IPS DF 4.7 (cell line): Measurements from ENCODE around the gene SYNGR4.

ENCODE experiments used
- DNase-seq: peaks from one replicate; pipeline ENCODE4 v3.0.0-alpha.2; 2013; ENCODE audit warnings: low spot score; ENCODE audit errors: extremely low read depth

SYNGR4 gene

DNA sequence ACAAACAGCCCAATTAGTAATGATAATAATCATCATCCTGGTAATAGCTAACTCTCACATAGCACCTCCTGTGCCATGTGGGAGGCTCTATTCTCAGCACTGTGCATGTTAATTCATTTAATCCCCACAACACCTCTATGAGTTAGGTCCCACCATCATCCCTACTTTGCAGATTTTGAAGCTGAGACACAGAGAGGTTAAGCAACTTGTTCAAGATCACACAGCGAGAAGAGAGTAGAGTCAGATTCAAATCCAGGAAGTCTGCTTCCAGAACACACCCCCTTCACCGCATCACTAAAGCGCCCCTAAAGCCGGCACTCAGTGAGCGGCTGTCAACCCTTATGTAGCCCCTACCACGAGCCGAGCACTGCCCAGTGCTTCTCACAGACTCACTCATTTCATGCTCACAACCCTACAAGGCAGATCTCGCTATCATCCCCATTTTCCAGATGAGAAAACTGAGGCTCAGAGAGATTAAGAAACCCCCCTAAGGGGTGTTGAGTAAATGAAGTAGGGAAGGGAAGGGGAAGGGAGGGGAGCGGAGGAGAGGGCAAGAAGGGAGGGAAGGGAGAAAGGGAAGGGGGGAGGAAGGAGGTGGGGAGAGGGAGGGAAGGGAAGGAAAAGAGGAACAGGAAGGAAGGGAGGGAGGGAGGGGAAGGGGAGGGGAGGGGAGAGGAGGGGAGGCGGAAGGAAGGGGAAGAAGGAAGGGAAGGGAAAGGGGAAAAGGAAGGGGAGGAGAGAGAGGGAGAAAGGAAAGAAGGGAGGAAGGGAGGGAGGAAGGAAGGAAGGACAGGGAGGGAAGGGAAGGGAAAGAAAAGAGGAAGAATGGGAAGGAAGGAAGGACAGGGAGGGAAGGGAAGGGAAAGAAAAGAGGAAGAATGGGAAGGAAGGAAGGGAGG is 22.4 kb upstream of the SYNGR4 start:
- DNase-seq, result no peak

DNA sequence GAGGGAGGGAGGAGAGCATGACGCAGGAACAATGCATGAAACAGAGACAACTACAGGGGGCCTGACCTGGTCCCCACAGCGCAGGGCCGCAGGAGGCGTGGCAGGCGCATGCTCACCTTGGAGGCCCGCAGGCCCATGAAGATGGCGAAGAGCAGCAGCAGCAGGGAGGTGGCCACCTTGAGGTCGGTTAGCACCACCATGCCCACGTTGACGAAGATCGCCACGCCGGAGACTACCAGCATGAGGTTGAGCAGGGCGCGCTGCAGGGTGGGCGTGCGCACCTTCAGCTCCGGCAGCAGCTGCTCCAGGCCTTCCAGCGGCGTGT is 21.8 kb upstream of the SYNGR4 start:
- no peak for DNase-seq

DNA sequence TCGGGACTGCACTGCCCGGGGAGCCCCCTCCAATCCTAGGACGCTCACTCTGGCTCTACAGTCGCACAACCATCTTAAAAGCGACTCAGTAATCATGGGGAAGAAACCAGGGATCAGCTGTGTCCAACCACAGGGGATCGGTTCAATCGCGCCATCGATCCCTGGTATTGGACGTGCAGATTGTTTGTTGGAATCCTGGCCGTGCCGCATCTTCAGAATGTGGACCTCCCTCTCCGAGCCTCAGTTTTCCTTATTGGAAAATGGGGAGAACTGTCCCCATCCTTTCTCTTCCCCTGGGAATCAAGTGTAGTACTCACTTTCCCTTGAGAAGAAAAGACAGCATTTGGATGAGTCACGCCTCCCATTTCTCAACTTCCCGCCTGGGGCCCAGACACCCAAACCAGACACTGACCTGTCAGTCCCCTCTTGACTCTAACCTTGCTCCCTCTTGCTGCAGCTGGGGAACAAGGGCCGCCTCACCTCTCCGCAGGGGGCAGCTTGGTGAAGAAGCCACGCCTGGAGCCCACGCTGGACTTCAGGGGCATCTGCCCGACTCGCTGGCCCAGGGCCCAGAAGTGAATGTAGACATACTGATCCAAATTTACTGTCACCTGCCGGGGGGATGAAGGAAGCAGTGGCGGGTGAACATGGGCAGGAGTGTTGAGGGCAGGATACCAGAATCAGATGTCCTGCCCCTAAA is 21.2 kb upstream of the SYNGR4 start:
- no peak for DNase-seq

DNA sequence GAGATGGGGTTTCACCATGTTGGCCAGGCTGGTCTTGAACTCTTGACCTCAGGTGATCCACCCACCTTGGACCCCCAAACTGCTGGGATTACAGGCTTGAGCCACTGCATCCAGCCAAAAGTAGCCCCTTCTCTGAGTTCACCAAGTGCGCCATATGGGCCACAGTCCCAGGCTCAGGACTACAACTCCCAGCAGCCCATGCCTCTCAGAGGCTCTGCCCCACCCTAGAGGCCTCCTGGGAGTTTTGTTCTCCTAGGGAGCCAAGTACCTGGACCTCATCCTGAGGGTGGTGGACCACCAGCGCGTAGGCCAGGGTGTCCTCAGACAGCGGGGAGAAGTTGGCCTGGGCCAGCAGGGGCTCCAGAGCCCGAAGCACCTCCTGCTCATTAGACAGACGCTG is 19.3 kb upstream of the SYNGR4 start:
- no peak for DNase-seq

DNA sequence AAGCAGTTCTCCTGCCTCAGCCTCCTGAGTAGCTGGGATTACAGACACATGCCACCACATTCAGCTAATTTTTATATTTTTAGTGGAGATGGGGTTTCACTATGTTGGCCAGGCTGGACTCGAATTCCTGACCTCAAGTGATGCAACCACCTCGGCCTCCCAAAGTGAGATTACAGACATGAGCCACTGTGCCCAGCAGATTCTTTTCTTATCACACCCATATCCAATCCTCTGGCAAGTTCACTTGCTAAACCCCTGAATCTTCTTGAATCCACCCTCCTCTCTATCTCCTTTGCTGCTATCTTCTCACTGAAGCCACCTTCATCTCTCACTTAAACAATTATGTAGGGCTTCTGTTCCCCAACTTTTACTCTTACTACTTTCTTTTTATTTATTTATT is 18.0 kb upstream of the SYNGR4 start:
- DNase-seq, result no peak

DNA sequence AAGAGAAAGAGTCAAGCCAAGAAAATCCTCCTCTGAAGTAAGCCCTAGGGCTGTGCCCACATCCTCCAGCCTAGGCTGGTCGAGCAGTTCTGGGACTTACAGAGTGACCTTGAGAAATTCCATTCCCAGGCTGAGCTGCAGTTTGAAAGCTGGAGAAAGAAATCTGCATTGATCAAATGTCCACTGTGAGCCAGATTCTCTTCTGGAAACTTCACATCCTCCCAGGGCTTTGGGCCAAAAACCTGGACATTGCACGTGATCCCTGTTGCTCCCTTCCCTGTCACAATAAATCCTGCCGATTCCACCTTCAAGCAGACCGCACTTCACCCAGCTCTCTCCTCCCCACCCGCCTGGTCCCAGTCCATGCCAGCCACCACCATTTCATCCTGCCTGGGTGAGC is 16.1 kb upstream of the SYNGR4 start:
- DNase-seq, result no peak

DNA sequence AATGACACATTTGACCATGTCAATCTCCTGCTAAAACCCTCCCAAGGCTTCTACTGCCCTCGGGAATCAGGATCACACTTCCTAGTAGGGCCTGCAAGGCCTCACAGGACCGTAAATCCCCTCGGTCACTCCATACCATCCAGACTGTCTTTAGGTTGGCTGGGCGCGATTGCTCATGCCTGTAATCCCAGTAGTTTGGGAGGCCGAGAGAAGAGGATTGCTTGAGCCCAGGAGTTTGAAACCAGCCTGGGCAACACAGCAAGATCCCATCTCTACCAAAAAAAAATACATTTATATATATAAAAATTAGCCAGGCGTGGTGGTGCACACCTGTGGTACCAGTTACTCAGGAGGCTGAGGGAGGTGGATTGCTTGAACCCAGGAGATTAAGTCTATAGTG is 15.4 kb upstream of the SYNGR4 start:
- no peak for DNase-seq

DNA sequence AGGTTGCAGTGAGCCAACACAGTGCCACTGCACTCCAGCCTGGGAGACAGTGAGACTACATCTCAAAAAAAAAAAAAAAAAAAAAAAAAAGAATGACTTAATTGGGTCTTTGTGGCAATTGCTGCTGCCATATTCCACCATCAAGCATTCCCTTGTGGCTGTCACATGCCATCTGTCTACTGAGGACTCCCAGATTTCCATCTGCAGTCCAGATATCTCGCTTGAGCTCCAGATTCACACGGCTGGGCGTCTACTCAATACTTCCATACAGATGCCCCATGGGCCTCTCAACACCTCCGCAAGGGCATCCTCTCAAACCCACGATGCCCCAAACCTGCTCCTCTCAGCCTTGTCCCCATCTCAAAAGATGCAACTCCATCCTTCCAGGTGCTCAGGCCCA is 13.3 kb upstream of the SYNGR4 start:
- DNase-seq, result no peak

DNA sequence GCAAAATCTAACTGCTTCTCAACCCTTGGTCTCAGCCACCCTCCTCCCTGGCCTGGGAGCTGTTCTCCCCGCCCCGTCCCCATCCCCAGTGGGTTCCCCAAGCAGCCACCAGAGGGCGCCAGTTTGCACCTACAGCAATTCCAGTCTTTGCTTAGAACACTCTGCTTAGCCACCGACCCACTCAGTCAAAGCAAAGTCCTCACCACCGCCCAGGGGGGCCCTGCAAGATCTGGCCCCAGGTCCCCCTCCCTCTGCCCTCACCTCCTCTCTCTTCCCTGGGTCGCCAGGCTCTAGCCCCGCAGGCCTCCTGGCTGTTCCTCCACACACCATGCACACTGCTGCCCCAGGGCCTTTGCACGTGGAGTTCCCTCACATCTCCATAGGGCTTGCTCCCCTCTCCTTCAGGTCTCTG is 12.8 kb upstream of the SYNGR4 start:
- no peak for DNase-seq

DNA sequence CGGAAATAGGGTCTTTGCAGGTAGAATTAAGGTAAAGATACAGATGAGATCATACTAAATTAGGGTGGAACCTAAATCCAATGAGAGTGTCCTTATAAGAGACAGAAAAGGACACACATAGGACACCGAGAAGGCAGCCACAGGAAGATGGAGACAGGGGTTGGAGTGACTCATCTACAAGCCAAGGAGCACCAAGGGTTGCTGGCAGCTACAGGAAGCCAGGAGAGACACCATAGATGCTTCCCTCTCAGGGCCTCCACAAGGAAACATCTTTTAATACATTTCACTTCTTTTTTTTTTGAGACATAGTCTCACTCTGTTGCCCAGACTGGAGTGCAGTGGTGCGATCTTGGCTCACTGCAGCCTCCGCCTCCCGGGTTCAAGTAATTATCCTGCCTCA is 10.5 kb upstream of the SYNGR4 start:
- DNase-seq, result no peak

DNA sequence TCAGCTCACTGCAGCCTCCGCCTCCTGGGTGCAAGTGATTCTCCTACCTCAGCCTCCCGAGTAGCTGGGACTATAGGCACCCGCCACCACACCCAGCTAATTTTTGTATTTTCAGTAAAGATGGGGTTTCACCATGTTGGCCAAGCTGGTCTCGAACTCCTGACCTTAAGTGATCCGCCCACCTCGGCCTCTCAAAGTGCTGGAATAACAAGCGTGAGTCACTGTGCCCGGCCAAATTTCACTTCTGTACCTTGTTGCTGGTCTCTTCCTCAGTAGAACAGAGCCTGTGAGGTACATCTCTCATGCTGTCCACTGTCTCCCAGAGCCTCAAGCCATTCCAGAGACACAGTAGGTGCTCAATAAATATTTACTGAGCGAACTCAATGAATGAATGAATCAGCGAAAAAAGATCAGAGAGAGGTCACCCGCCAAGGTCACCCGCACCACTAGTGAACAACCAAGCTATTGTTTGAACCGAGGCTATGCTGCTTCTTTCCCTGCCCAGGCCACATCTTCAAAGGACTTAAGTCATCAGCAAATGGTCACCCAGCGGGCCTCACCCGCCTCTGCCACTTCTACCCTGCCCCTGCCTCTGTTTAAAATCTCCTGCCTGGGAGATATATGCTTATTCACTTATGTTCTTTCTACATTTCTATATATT is 9.7 kb upstream of the SYNGR4 start:
- no peak for DNase-seq

DNA sequence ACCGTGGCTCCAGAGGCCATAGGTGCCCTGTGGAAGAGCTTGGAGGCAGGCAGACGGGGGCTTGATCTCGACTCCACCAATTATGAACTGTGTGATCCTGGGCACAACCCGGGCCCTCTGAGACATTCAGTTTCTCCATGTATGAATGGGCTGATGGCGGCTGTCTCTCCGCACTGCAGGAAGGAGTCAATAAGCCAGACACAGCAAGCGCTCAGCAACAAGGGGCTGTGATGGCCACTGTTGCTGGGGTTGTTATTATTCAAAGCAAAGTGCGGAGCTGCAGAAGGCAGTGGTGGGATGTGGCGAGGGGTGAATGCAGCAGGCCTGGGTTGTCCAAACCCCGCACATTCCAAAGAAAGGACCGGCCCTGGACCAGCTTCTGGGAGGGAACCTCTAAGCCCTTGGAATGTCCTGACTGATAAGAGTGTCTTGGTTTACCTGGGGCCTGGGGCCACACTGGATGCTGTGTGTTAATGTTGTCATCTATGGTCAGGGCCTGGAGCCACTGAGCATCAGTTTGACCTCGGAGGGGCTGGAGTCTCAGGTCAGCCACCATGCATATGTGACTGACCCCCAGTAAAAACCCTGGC is 8.7 kb upstream of the SYNGR4 start:
- DNase-seq, result no peak

DNA sequence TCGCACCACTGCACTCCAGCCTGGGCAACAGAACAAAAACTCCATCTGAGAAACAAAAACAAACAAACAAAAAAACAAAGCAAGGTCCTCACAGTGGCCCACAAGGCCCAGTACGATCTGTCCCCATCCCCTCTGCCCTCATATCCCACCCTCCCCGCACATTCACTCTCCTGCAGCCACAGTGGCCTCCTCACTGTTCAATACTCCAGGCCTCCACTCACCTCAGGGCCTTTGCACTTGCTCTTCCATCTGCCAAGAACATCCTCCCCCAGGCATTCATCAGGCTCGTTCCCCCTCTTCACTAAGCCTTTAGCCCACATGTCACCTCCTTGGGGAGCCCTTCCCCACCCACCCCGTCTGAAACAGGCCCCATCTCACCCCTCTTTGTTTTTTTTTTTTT is 5.0 kb upstream of the SYNGR4 start:
- DNase-seq, result no peak

DNA sequence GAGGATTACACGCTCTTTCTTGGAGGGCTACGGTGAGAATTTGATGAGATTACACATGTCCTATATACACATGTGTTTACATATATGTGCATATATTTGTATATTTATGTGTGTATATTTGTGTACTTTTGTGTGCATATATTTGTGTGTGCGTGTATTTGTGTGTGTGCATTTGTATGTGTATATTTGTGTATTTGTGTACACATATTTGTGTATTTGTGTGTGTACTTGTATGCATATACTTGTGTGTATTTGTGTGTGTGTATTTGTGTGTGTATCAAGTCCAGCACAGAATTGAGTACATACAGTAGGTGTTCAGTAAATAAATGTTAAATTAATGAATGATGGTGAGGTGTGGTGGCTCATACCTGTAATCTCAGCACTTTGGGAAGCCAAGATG is 2.3 kb upstream of the SYNGR4 start:
- no peak for DNase-seq

DNA sequence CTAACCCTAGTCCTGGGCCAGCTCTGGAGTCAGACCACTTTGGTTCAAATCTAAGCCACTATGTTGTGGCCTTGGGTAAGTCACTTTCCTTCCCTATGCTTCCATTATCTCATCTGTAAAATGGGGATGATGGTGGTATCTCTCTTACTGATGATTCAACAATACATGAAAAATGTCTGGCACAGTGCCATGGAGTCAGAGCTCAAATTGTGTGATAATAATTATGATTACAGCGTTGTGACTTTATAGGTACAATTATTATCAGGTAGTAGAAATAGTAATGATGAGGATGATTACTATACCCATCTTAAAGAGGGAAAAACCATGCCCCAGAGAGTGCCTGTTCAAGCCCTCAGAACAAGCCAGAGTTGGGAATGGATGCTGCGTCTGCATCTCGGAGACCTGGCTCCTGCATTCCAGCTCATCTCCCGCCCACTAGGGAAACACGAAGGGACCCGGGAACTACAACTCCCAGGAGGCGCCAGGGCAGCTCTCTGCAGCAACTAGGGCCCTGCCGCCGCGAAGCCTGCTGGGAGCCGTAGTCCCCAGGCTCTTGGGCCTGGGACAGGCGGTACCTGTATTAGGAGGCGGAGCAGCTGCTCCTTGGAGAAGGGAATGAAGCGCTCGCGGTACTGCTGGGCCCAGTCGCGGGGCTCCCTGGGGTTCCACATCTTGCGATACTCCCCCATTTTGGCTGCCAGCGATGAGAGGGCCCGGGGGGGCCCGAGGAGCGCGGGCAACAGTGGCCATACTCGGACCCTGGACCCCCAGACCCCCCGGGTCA is 1.3 kb upstream of the SYNGR4 start:
- DNase-seq, result peak; percentile 82

DNA sequence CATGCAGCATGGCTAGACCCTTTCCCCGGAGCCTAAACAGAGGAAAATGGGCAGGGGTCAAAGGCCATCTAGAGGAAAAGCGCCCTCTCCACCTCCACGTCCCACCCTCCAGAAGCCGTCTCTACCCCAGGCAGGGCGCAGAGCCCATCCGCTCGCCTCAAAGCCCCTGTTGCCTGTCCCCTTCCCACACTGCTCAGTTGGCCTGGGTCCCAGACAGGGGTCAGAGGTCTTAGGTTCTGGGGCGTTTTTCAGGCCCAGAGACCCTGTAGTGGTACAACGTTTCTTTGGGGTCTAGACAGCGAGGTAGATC is 712 bp upstream of the SYNGR4 start:
- DNase-seq, result no peak

DNA sequence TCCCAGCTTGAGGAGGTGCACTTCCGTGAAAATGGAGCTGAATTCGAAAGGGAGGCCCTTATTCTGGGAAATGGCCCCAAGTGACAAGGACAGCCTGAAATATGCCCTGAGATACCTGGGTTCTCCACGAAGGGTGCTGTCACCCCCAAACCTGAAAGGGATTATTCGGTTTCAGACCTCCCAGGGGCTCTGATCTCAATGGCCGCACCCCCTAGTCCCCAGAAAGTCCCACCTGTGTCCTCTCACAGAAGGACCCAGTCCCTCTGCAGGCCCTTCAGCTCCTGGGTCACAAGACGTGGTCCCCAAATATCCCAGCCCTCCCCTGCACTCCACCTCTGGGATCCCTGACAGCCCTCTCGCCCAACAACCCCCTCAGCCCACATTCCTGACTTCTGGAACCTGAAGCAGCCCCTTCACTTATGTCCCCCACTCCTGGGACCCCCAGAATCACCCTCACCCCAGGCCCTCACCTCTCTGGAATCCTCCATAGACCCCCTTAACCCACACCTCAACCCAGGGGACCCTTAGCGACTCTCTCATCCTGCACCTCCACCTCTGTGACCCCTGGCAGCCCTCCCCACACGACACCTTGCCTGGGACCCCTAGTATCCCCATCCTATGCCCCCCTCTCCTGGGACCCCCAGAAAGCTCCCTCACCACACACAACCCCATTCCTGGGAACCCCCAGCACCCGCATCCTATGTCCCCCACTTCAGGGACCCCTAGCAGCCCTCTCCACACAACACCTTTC is 606 bp downstream of the SYNGR4 start:
- DNase-seq, result no peak

DNA sequence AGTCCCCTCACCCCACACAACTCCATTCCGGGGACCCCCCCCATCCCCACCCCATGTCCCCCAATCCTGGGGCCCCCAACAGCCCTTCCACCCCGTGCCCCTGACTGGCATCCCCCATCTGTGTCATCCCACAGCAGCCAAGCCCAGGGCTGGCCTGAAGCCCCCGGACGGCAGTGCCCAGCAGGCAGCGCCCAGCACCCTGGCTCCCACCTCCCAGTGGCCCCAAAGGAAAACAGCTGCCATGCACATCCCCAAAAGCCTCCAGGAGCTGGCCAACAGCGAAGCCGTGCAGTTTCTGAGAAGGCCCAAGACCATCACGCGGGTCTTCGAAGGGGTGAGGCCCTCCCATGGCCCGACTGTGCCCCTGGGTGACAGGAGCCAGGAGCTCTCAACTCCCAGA is 1.4 kb downstream of the SYNGR4 start:
- DNase-seq, result no peak

DNA sequence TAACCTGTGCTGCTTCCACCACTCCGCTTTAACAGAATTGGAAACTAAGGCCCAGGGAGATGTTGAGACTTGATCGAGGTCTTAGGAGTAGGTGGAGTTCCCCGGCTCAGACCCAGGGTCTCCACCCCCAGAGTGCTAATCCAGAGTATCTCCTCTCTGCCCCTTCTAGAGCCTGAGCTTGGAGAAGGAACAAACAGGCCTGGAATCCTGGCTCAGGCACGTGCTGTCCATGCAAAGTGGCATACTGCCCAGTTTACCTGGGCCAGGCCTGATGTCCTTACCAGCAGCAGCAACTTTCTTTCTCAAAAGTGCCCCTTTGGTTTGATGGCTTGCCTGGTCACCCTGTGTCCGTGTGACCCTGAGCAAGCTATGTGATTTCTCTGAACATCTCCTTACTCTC is 3.7 kb downstream of the SYNGR4 start:
- no peak for DNase-seq

DNA sequence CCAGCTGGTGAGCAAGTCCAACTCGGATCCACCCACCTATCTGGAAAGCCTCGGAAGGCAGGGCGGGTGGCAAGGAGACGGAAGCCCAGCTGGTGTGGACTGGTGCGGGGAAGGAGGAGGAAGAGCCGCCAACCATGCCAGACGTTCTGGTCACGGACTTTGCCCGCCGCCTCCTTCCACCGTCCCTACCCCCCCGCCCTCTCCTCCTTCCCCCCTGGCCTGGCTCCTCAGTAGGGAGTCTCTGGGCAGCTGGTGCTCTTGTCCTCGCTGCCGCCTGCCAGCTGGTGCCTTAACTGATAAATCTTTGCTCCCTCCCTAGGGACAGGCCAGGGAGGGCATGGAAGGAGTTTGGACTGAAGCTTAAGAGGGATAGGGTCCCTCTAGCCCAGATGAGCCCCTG is 4.8 kb downstream of the SYNGR4 start:
- DNase-seq, result no peak

DNA sequence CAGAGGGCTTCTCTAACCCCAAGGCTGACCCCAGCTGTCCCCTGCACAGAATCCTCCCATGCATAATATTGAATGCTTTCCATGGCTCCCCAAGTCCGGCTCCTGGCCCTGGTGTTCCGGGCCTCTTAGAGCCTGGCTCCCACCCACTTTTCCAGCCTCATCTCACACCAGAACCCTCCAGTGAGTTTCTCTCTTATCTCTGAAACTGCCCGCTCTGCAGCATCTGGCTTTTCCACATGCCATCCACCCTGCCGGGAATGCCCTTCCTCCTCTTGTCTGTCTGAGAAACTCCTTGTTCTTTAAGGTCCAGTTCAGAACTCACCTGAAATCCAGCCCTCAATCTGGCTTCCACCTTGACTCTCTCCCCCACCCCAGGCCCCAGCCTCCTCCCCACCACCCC is 6.8 kb downstream of the SYNGR4 start:
- DNase-seq, result no peak
